Measurements from ENCODE around the gene RTN4RL2. TPM values are rescaled to one million over a fixed set of nuclear protein-coding genes. Genes with fewer than 3 reads are reported as not detected.
"Not testable (repeated sequence)": the region's sequence is repeated elsewhere in the genome, so short reads cannot be mapped to it uniquely, and the experiment has no call there.

The RTN4RL2 gene
- total and polyA plus RNA-seq, 2 experiments from 2014 or later, result 0.09 to 1.3 TPM

GRCh38 chr11:57439786-57440185 is 20.5 kb upstream of the RTN4RL2 start:
- no peak for DNase-seq (ENCODE audit: low read depth in 1 of 2, low spot score in 1 of 2)
- Histone ChIP-seq H3K9me3 (ENCODE audit: low read depth) (no peaks in the 10 kb centered on the region), H3K36me3 (no peaks in the 10 kb centered on the region), H3K27me3 (no peaks in the 10 kb centered on the region), H3K4me3 (no peak overlapping the region), H3K4me1 (ENCODE audit: low read depth) (no peaks in the 10 kb centered on the region), H3K27ac (no peak overlapping the region)
- no peak for TF ChIP-seq CTCF (IDR thresholded peaks at IDR 0.05; ENCODE audit: low read depth, low read length)

DNA sequence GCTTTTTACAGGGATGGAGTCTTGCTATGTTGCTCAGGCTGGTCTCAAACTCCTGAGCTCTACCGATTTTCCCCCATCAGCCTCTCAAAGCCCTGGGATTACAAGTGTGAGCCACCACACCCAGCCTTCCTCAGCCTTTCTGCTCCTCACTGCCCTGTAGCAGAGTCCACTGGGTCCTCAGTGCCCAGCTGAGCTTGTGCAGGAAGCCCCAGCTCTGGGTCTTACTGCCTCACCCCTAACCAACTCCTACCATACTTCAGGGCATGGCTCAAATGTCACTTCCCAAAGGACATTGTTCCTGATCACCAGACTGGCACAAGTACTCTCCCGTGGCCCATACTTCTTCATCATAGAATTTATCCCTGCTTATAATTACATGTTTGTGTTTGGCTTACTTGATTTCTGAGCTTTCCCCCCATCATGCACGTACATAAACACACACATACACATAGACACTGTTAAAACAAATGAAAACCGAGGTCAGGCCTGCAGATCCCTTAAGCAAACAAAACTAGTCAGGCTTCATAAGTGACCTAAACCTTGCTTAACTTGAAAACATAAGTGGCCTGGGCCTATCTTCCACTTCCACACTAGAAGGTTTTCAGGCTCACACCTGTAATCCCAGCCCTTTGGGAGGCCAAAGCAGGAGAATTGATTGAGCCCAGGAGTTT is 19.4 kb upstream of the RTN4RL2 start:
- H3K4me3 ChIP-seq, result no peak overlapping the region
- TF ChIP-seq CTCF (IDR thresholded peaks at IDR 0.05; ENCODE audit: low read depth, low read length), result no peak
- no peaks in the 10 kb centered on the region for H3K27me3 ChIP-seq
- no peaks in the 10 kb centered on the region for H3K36me3 ChIP-seq
- no peak overlapping the region for H3K27ac ChIP-seq
- DNase-seq (ENCODE audit: low read depth in 1 of 2, low spot score in 1 of 2), result no peak
- H3K9me3 ChIP-seq (ENCODE audit: low read depth), result no peaks in the 10 kb centered on the region
- no peaks in the 10 kb centered on the region for H3K4me1 ChIP-seq (ENCODE audit: low read depth)

DNA sequence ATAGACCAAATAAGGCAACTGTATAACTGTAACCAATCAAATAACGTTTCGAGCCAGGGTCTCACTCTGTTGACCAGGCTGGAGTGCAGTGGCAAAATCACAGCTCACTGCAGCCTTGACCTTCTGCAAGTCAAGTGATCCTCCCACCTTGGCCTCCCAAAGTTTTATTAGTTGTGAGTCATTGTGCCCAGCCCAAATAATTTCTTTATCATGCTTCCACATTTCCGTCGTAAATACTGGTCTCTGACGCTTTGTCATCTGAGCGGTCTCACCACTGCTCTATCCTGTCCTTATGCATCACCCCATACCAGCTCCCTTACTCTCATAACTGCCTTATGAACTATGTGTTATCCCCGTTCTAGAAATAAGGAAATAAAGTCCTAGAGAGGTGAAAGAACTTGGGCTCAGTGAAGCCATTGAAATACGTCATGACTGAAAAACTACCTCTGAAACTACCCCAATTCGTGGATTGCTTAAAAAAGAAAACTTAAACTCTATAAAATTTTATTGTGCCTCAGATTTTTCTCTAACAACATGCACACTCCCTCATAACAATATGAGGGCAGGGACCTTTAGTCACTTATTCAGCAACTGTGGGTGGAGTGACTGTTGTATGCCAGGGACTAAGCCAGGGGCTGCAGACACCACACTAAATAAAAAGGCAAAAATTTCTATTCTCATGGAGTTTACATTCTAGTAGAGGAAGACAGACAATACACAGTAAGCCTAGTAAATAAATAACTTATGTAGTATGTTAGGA is 15.8 kb upstream of the RTN4RL2 start:
- Histone ChIP-seq H3K27me3 (peaks cover 5% of the 10 kb centered on the region), H3K36me3 (no peaks in the 10 kb centered on the region)

DNA sequence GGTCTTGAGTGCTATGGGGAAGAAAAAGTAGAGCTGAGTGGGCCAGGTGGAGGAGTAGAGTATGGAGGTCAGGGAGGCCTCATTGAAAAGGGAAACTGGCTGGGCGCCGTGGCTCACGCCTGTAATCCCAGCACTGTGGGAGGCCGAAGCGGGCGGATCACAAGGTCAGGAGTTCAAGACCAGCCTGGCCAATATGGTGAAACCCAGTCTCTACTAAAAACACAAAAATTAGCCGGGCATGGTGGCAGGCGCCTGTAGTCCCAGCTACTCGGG is 15.3 kb upstream of the RTN4RL2 start:
- H3K9me3 ChIP-seq (ENCODE audit: low read depth); DNase-seq (ENCODE audit: low read depth in 1 of 2, low spot score in 1 of 2); H3K4me3 ChIP-seq; H3K27me3 ChIP-seq; H3K27ac ChIP-seq; H3K4me1 ChIP-seq (ENCODE audit: low read depth); H3K36me3 ChIP-seq: not testable (repeated sequence)

More for the DNA sequence above, 15.8 kb upstream of the RTN4RL2 start:
- DNase-seq (ENCODE audit: low read depth in 1 of 2, low spot score in 1 of 2), result no peak
- Histone ChIP-seq H3K9me3 (ENCODE audit: low read depth) (no peaks in the 10 kb centered on the region), H3K27ac (no peak overlapping the region), H3K4me3 (no peak overlapping the region), H3K4me1 (ENCODE audit: low read depth) (no peaks in the 10 kb centered on the region)
- TF ChIP-seq CTCF (IDR thresholded peaks at IDR 0.05; ENCODE audit: low read depth, low read length), result no peak

DNA sequence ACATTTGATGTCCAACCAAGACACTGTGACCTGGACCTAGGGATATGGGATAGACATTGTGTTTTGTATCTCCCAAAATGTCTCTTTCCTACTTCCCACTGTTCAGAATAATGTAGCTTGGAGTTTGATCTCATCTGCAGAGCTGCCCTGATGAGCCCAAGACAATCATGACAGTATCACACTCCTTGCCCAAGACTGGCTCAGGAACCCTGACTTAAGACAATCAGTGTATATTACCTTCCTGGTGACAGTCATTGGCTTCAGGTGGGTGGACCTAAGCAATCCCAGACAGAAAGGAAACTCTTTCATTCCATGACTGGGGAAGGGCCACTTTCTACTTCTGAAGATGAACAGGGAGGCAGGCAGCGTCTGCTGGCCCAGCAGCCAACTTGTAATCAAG is 14.3 kb upstream of the RTN4RL2 start:
- Histone ChIP-seq H3K9me3 (ENCODE audit: low read depth) (no peaks in the 10 kb centered on the region), H3K27me3 (peaks cover 5% of the 10 kb centered on the region), H3K27ac (no peak overlapping the region), H3K4me3 (no peak overlapping the region), H3K36me3 (no peaks in the 10 kb centered on the region), H3K4me1 (ENCODE audit: low read depth) (no peaks in the 10 kb centered on the region)
- TF ChIP-seq CTCF (IDR thresholded peaks at IDR 0.05; ENCODE audit: low read depth, low read length), result no peak
- no peak for DNase-seq (ENCODE audit: low read depth in 1 of 2, low spot score in 1 of 2)

DNA sequence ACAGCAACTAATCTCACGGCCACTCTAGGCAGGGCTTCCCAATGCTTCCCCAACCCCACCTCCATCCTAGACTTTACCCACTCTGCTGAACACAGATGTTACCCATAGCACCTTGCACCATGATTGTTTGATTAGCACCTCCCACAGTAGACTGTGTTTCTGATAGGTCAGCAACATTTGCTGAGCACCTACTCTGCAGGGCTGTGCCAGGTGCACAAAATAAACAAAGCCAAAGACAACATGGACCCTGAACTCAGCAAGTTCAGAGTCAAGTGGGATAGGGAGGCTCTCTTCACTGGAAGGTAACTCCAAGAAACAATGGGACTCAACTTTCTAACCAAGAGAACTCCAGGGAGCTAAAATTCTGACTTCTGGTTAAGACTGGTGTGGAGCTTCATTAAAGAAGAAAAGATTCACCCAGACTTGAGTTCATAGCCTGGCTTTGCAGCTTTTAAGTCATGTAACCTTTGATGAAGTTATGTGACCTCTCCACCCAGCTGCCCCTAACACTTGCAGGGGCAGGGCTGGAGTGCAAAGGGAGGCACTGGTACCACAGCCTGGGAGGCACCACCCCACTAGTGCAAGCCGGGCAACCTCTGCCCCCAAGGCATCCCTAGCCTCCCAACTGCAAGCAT is 6.7 kb upstream of the RTN4RL2 start:
- Histone ChIP-seq H3K36me3 (no peaks in the 10 kb centered on the region), H3K27ac (no peak overlapping the region), H3K9me3 (ENCODE audit: low read depth) (no peaks in the 10 kb centered on the region), H3K4me1 (ENCODE audit: low read depth) (no peaks in the 10 kb centered on the region), H3K27me3 (peaks cover 43% of the 10 kb centered on the region), H3K4me3 (no peak overlapping the region)
- DNase-seq (ENCODE audit: low read depth in 1 of 2, low spot score in 1 of 2), result no peak
- no peak for TF ChIP-seq CTCF (IDR thresholded peaks at IDR 0.05; ENCODE audit: low read depth, low read length)

All from cardiac muscle cell (in vitro differentiated cells and primary cell).